Measurements from ENCODE around the gene LBR. TPM values are rescaled to one million over a fixed set of nuclear protein-coding genes. Genes with fewer than 3 reads are reported as not detected.

Gene LBR
- total RNA-seq, 2 donors from 2014 or later, result 39.1 to 51.7 TPM

DNA sequence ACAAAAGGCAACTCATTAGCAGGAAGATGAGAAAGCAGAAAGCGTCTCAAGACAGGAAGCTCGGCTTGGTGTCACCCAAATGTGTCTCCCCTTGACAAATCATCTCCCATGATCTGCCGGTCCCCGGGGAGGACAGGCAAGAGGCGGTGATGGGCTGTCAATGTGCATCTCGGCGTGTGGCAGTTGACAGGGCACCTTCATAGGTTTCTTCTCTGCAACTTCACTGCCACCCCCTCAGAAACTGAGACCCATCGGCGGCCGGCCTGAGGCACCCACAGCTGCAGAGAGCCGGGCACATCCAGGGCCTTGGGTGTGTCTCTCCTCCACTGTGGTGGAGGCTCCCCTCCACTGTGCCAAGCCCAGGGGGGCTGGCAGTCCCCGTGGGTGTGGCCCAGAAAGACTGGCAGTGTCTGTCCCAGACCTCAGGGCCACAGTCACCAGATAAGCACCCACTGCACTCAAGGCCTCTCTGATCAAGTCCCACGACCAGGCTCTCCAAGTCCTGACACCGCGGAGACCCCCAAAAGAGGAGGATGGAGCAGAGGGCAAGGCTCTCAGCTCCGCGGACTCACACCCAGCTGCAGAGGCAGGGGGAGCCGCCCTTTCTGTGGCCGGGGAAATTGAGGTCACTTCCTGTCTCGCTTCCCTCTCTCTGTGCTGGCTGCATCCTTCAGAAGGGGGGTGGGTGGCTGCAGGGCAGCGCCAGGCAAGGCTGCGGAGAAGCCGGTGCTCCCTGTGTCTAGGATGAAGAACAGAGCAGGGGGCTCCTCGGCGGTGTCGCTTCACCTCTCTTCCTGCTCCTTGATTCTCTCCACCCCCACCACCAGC lies 39.6 kb upstream of the LBR start:
- no peaks in the 10 kb centered on the region for H3K27me3 ChIP-seq (replicated peaks; ENCODE audit: insufficient read depth)
- H3K4me1 ChIP-seq (ENCODE audit: control insufficient read depth in 1 of 2, low read depth in 2 of 2), result no peaks in the 10 kb centered on the region
- H3K4me3 ChIP-seq, result peak overlapping the region; percentile 62
- no peak for DNase-seq (ENCODE audit: low spot score)
- no peaks in the 10 kb centered on the region for H3K9me3 ChIP-seq
- TF ChIP-seq, protein P1, sequence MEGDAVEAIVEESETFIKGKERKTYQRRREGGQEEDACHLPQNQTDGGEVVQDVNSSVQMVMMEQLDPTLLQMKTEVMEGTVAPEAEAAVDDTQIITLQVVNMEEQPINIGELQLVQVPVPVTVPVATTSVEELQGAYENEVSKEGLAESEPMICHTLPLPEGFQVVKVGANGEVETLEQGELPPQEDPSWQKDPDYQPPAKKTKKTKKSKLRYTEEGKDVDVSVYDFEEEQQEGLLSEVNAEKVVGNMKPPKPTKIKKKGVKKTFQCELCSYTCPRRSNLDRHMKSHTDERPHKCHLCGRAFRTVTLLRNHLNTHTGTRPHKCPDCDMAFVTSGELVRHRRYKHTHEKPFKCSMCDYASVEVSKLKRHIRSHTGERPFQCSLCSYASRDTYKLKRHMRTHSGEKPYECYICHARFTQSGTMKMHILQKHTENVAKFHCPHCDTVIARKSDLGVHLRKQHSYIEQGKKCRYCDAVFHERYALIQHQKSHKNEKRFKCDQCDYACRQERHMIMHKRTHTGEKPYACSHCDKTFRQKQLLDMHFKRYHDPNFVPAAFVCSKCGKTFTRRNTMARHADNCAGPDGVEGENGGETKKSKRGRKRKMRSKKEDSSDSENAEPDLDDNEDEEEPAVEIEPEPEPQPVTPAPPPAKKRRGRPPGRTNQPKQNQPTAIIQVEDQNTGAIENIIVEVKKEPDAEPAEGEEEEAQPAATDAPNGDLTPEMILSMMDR (IDR thresholded peaks at IDR 0.05), result no peak
- peak overlapping the region; percentile 41 to 65 for H3K27ac ChIP-seq
- H3K36me3 ChIP-seq, result no peaks in the 10 kb centered on the region
- no peak for ATAC-seq (ENCODE audit: insufficient number of reproducible peaks, low FRiP score, low read depth)

DNA sequence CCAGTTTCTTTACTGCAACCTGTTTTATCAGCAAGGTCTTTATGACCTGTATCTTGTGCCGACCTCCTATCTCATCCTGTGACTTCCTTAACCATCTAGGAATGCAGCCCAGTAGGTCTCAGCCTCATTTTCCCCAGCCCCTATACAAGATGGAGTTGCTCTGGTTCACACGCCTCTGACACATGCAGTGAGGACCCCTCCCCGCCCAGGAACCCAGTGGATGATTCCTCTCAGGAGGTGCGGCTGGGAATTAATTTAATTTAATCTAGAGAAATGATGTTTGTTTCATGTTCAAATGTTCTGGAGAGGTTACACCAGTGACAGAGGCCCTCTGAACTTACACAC lies 39.0 kb upstream of the LBR start:
- H3K27ac ChIP-seq, result no peak overlapping the region
- ATAC-seq (ENCODE audit: insufficient number of reproducible peaks, low FRiP score, low read depth) (no peak), DNase-seq (ENCODE audit: low spot score) (no peak)

DNA sequence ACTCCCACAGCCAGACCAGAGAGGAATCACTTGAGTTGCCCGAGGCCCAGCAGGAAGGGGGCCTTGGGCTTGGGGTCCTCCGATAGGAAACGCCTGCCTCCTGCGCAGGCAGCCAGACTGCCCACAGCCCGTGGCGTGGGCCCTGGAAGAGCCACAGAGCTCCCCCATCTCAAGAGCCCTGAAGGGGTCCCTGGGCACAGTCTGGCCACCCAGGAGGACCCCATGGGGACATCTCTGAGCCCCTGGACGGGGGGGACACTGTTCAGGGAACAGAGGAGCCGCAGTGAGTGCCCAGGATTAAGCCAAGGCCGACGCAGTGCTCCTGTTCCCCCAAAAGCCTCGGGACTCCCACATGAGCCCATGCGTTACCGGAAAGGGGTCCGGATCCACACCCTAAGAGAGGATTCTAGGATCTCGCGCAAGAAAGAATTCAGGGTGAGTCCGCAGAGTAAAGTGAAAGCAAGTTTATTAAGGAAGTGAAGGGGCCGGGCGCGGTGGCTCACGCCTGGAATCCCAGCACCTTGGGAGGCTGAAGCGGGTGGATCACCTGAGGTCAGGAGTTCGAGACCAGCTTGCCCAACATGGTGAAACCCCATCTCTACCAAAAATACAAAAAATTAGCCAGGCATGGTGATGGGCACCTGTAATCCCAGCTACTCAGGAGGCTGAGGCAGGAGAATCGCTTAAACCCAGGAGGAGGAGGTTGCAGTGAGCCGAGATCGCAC lies 38.1 kb upstream of the LBR start:
- Histone ChIP-seq H3K27me3 (replicated peaks; ENCODE audit: insufficient read depth) (no peaks in the 10 kb centered on the region), H3K4me3 (no peak overlapping the region), H3K9me3 (no peaks in the 10 kb centered on the region), H3K36me3 (no peaks in the 10 kb centered on the region), H3K27ac (no peak overlapping the region), H3K4me1 (ENCODE audit: control insufficient read depth in 1 of 2, low read depth in 2 of 2) (no peaks in the 10 kb centered on the region)
- ATAC-seq (ENCODE audit: insufficient number of reproducible peaks, low FRiP score, low read depth) (no peak), DNase-seq (ENCODE audit: low spot score) (no peak)
- TF ChIP-seq, protein P1 (IDR thresholded peaks at IDR 0.05), result no peak

More for the DNA sequence above, 39.0 kb upstream of the LBR start:
- Histone ChIP-seq H3K4me3 (no peak overlapping the region), H3K36me3 (no peaks in the 10 kb centered on the region), H3K27me3 (replicated peaks; ENCODE audit: insufficient read depth) (no peaks in the 10 kb centered on the region), H3K9me3 (no peaks in the 10 kb centered on the region), H3K4me1 (ENCODE audit: control insufficient read depth in 1 of 2, low read depth in 2 of 2) (no peaks in the 10 kb centered on the region)
- TF ChIP-seq, protein P1 (IDR thresholded peaks at IDR 0.05), result no peak

DNA sequence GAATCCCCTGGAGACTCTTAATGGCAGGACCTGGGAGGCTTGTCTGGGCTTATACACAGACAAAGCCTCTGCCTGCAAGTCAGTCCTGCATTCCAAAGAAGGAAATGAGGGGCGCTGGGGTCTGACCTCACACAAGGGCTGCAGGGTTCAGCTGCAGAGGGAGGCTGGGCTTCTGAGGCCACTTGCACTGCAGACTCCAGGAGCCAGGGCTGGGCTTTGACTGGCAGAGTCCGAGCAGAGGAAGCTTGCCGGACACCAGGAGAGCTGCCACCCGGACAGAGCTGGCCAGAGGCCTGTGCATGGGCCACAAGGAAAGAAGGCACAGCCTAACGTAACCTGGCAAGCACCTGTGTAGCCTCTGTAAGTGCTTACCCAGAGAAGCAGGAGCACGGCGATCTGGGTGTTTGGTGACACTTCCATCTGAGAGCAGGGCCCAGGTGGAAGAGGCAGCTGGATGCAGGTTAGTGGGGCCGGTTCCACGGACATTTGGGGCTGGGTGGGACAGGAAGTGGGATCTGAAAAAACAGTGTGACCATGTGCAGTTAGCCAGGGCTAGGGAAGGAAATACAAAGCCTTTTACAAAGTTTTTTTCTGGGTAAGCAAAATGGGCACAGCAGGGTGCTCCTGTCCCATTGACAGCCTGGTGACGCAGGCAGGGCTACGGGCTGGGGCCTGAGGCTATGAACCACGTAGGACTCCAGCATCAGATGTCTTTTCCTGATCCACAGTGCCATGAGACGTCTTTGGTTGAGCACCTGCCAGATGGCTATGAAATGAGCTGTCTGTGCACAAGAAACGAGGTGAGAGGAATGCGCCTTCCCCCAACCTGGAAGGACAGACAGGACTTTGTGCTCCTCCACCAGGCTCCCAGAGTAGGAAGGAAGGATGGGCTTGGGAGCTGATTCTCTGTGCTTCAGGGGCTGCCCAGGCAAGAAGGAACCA lies 37.3 kb upstream of the LBR start:
- Histone ChIP-seq H3K36me3 (no peaks in the 10 kb centered on the region), H3K27me3 (replicated peaks; ENCODE audit: insufficient read depth) (no peaks in the 10 kb centered on the region), H3K9me3 (no peaks in the 10 kb centered on the region), H3K27ac (no peak overlapping the region), H3K4me3 (no peak overlapping the region), H3K4me1 (ENCODE audit: control insufficient read depth in 1 of 2, low read depth in 2 of 2) (peaks cover 0 to 7% of the 10 kb centered on the region in 2 donors)
- TF ChIP-seq, protein P1 (IDR thresholded peaks at IDR 0.05), result no peak
- no peak for ATAC-seq (ENCODE audit: insufficient number of reproducible peaks, low FRiP score, low read depth)
- no peak for DNase-seq (ENCODE audit: low spot score)

Data from thoracic aorta (tissue), 2 donors.